Gastrocnemius medialis (tissue), 4 donors: ENCODE measurements around the gene PAX2. TPM values are rescaled to one million over a fixed set of nuclear protein-coding genes. Genes with fewer than 3 reads are reported as not detected.
A peak's percentile ranks its signal among the peaks of the same experiment; 100 is the strongest.
"Not testable (repeated sequence)": the region's sequence is repeated elsewhere in the genome, so short reads cannot be mapped to it uniquely, and the experiment has no call there.

ENCODE experiments used
- ATAC-seq, 2 donors: fragments of 150-250 bp; one replicate each; pipeline ENCODE4 v1.9.1; 2016
- DNase-seq, 2 donors: peaks; one replicate each; pipeline ENCODE4 v3.0.0-alpha.2; 2019
- H3K27ac ChIP-seq, 4 donors: fragments of 200-600 bp; sonication (generic); 1 replicate in 1 of 4; 2 replicates in 3 of 4; pipeline ENCODE4 v1.5.1; 2016 to 2018; ENCODE audit warnings: mild to moderate bottlenecking in 2 of 4, moderate library complexity in 1 of 4
- H3K27me3 ChIP-seq, 3 donors: fragments of 200-600 bp; sonication (generic) in 2 of 3; 1 replicate in 1 of 3; 2 replicates in 2 of 3; pipeline versions ENCODE4 v1.5.1 to v1.6.0; 2016 to 2019; ENCODE audit warnings: mild to moderate bottlenecking in 1 of 3, moderate library complexity in 1 of 3
- H3K36me3 ChIP-seq, 2 donors: fragments of 200-600 bp; sonication (generic) in 1 of 2; one replicate each; pipeline ENCODE4 v1.5.1; 2017 to 2018
- H3K4me1 ChIP-seq, 2 donors: fragments of 200-600 bp; sonication (generic) in 1 of 2; one replicate each; pipeline ENCODE4 v1.5.1; 2016 to 2017; ENCODE audit warnings: mild to moderate bottlenecking in 2 of 2
- H3K4me3 ChIP-seq, 4 donors: fragments of 200-600 bp; sonication (generic) in 3 of 4; 1 replicate in 1 of 4; 2 replicates in 3 of 4; pipeline ENCODE4 v1.5.1; 2016 to 2019; ENCODE audit warnings: mild to moderate bottlenecking in 2 of 4
- H3K9me3 ChIP-seq, 3 donors: fragments of 200-600 bp; sonication (generic) in 2 of 3; 1 replicate in 1 of 3; 2 replicates in 2 of 3; pipeline ENCODE4 v1.5.1; 2016 to 2019
- CTCF ChIP-seq, 5 experiments: fragments of 450-650 bp in 3 of 5; fragments of 200-600 bp in 2 of 5; sonication (generic) in 2 of 5; IDR thresholded peaks in 4 of 5; conservative IDR thresholded peaks in 1 of 5; 1 replicate in 4 of 5; 2 replicates in 1 of 5; pipeline ENCODE4 v1.5.1; 2016 to 2019; ENCODE audit warnings: antibody characterized with exemption in 5 of 5, mild to moderate bottlenecking in 3 of 5, moderate library complexity in 3 of 5
- POLR2A ChIP-seq, 2 donors: fragments of 450-650 bp; IDR thresholded peaks; one replicate each; pipeline ENCODE4 v1.6.1; 2017; ENCODE audit warnings: antibody characterized with exemption in 2 of 2, mild to moderate bottlenecking in 2 of 2, moderate library complexity in 2 of 2
- in situ Hi-C, 4 donors: fragments of 200-750 bp; cut with MboI; loops; one replicate each; pipeline versions ENCODE4 v1.15.0 to v1.8.0; 2017; ENCODE audit warnings: low sequenced_read_pairs in 4 of 4
- intact Hi-C: fragments of 100-400 bp; cut with DNase I; formaldehyde crosslinking; loops from one replicate; pipeline ENCODE4 v1.15.1; 2023; ENCODE audit warnings: low total_unique reads
- total RNA-seq, 4 donors: library from RNA; depleted of rRNA; stranded (reverse); fragments of >200 nt; gene quantifications; one replicate each; pipeline versions ENCODE4 v1.1.0 to v1.2.3, GENCODE V29; 2016

The PAX2 gene
- not detected for total RNA-seq

- ATAC-seq (no peak), DNase-seq (no peak)
- no peak within 1 kb of the TSS for H3K27ac ChIP-seq
- peak within 1 kb of the TSS; percentile 15 to 52 (median 40) for H3K4me3 ChIP-seq
- in situ Hi-C loops = no loop called here
- H3K36me3 ChIP-seq = no peaks in the 10 kb centered on the region
- peaks cover 37 to 48% of the 10 kb centered on the region in 2 donors for H3K4me1 ChIP-seq
- peaks cover 92 to 100% (median 99%) of the 10 kb centered on the region in 3 donors for H3K27me3 ChIP-seq
- no peak for TF ChIP-seq POLR2A (IDR thresholded peaks at IDR 0.05)
- TF ChIP-seq CTCF (IDR thresholded peaks at IDR 0.05 in 4 of 5, conservative IDR thresholded peaks at IDR 0.05 in 1 of 5) = no peak
- H3K9me3 ChIP-seq = no peaks in the 10 kb centered on the region
- intact Hi-C loops = no loop called here
Measured at GRCh38 chr10:100744987-100745881, at the start of gene PAX2. TSS of gene PAX2 (plus strand) at chr10:100745582. CDS start at chr10:100746261, 679 bp downstream.

- H3K27ac ChIP-seq = no peak overlapping the region
- no peak for DNase-seq
- no peak for TF ChIP-seq POLR2A (IDR thresholded peaks at IDR 0.05)
- no peak for TF ChIP-seq CTCF (IDR thresholded peaks at IDR 0.05 in 4 of 5, conservative IDR thresholded peaks at IDR 0.05 in 1 of 5)
- H3K36me3 ChIP-seq = no peaks in the 10 kb centered on the region
- peaks cover 3 to 26% (median 6%) of the 10 kb centered on the region in 3 donors for H3K27me3 ChIP-seq
- no peaks in the 10 kb centered on the region for H3K9me3 ChIP-seq
- H3K4me1 ChIP-seq = no peaks in the 10 kb centered on the region
- no peak overlapping the region for H3K4me3 ChIP-seq
- intact Hi-C loops = no loop called here
- ATAC-seq = no peak
- in situ Hi-C loops = no loop called here
Measured at GRCh38 chr10:100696477-100696901, 48.9 kb upstream of the PAX2 start.

GRCh38 chr10:100697070-100697469 lies 48.3 kb upstream of the PAX2 start:
- no peak for DNase-seq
- ATAC-seq = no peak
- no peaks in the 10 kb centered on the region for H3K9me3 ChIP-seq
- intact Hi-C loops (no loop called here), in situ Hi-C loops (no loop called here)
- H3K36me3 ChIP-seq = no peaks in the 10 kb centered on the region
- no peak overlapping the region for H3K27ac ChIP-seq
- no peaks in the 10 kb centered on the region for H3K4me1 ChIP-seq
- no peak overlapping the region for H3K4me3 ChIP-seq
- H3K27me3 ChIP-seq = peaks cover 3 to 26% (median 6%) of the 10 kb centered on the region in 3 donors
- TF ChIP-seq CTCF (IDR thresholded peaks at IDR 0.05 in 4 of 5, conservative IDR thresholded peaks at IDR 0.05 in 1 of 5) (no peak), POLR2A (IDR thresholded peaks at IDR 0.05) (no peak)

GRCh38 chr10:100697631-100698030 lies 47.8 kb upstream of the PAX2 start:
- H3K4me1 ChIP-seq = no peaks in the 10 kb centered on the region
- no peak overlapping the region for H3K27ac ChIP-seq
- ATAC-seq (no peak), DNase-seq (no peak)
- H3K4me3 ChIP-seq = no peak overlapping the region
- in situ Hi-C loops = no loop called here
- peaks cover 3 to 26% (median 6%) of the 10 kb centered on the region in 3 donors for H3K27me3 ChIP-seq
- intact Hi-C loops = no loop called here
- H3K9me3 ChIP-seq = no peaks in the 10 kb centered on the region
- H3K36me3 ChIP-seq = no peaks in the 10 kb centered on the region
- TF ChIP-seq CTCF (IDR thresholded peaks at IDR 0.05 in 4 of 5, conservative IDR thresholded peaks at IDR 0.05 in 1 of 5) = no peak
- TF ChIP-seq POLR2A (IDR thresholded peaks at IDR 0.05) = no peak

GRCh38 chr10:100701704-100702103 lies 43.7 kb upstream of the PAX2 start:
- H3K4me1 ChIP-seq, H3K27ac ChIP-seq, intact Hi-C loops, in situ Hi-C loops, DNase-seq, H3K4me3 ChIP-seq, H3K36me3 ChIP-seq, H3K9me3 ChIP-seq, ATAC-seq: not testable (repeated sequence)
- H3K27me3 ChIP-seq = peaks cover 9 to 24% (median 16%) of the 10 kb centered on the region in 3 donors
